ENCODE results near the gene TMEM106C. TPM values are rescaled to one million over a fixed set of nuclear protein-coding genes. Genes with fewer than 3 reads are reported as not detected.

Gene TMEM106C
- total and polyA plus RNA-seq, 7 experiments from 2014 or later, result 20.7 to 120 (median 34.7) TPM

DNA sequence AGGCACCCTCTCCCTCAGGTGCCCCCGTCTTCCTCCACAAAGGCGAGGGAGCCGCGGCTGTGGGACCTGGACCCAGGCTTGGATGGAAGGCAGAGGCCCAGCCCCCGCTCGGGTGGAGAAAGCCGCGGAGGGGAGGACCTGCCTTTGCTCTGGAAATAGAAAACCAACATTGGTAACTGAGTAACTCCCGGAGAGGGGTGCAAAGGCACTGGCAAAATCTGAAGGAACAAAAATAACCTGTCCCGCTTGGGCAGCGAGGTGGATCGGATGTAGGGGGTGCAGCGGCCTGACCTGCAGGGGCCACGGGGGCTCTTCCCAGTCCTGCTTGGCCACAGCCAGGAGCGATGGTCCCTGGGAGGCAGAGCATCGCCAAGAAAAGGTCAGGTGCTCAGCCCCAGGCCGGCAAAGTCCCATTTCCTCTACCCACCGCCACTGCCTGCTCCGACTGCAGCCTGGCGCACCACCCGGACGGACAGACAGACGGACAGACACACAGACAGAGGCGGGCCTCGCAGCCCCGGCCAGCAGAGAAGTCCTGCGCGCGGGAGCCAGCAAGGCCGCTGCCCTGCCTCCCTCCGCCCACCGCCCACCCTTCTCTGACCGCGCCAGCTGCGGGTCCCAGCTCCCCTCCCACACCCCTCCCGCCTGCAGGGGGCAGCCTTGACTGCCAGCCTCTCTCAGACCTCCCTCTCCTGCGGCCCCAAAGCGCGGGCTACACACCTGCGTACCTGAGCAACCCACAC lies 21.4 kb upstream of the TMEM106C start:
- no peak overlapping the region for H3K4me3 Mint-ChIP-seq
- no peaks in the 10 kb centered on the region for H3K36me3 Mint-ChIP-seq
- intact Hi-C loops (cut with micrococcal nuclease), result loop anchor here (1.0 to 5.0 kb wide), 3 partner anchors 223 to 675 kb away; no protein-coding TSS in a partner anchor
- Histone ChIP-seq H3K27me3 (ENCODE audit: control insufficient read depth in 2 of 2, insufficient read depth in 2 of 2, low read length in 2 of 2) (no peaks in the 10 kb centered on the region), H3K9me3 (ENCODE audit: control insufficient read depth in 2 of 3, low read length in 3 of 3) (no peaks in the 10 kb centered on the region), H3K4me1 (ENCODE audit: control insufficient read depth in 2 of 2, insufficient read depth in 2 of 2, low read length in 2 of 2) (no peaks in the 10 kb centered on the region), H3K36me3 (ENCODE audit: control insufficient read depth in 2 of 3, insufficient read depth in 3 of 3, low read length in 3 of 3) (no peaks in the 10 kb centered on the region), H3K4me3 (ENCODE audit: low read length) (no peak overlapping the region), H3K27ac (ENCODE audit: low read depth, low read length) (no peak overlapping the region)
- H3K4me1 Mint-ChIP-seq, result peaks cover 0 to 12% (median 7%) of the 10 kb centered on the region in 7 donors
- peak; percentile 14 for ATAC-seq
- peaks cover 5 to 26% (median 25%) of the 10 kb centered on the region in 5 donors for H3K27me3 Mint-ChIP-seq
- POLR2A ChIA-PET, result no interaction called here
- CTCF ChIA-PET, result no interaction called here
- H3K27ac Mint-ChIP-seq, result no peak overlapping the region
- H3K9me3 Mint-ChIP-seq, result no peaks in the 10 kb centered on the region
- DNase-seq, result peak in 7 of 9 donors; percentile 24 to 55 (median 45)

GRCh38 chr12:47942614-47943225 lies 20.7 kb upstream of the TMEM106C start:
- no peak for DNase-seq
- no peaks in the 10 kb centered on the region for H3K9me3 ChIP-seq (ENCODE audit: control insufficient read depth in 2 of 3, low read length in 3 of 3)
- no peaks in the 10 kb centered on the region for H3K36me3 ChIP-seq (ENCODE audit: control insufficient read depth in 2 of 3, insufficient read depth in 3 of 3, low read length in 3 of 3)
- Mint-ChIP-seq H3K9me3 (no peaks in the 10 kb centered on the region), H3K27me3 (peaks cover 5 to 26% (median 25%) of the 10 kb centered on the region in 5 donors), H3K4me3 (no peak overlapping the region), H3K27ac (no peak overlapping the region), H3K4me1 (peaks cover 0 to 12% (median 7%) of the 10 kb centered on the region in 7 donors), H3K36me3 (no peaks in the 10 kb centered on the region)
- H3K4me3 ChIP-seq (ENCODE audit: low read length), result no peak overlapping the region
- H3K27ac ChIP-seq (ENCODE audit: low read depth, low read length), result no peak overlapping the region
- ChIA-PET CTCF (no interaction called here), POLR2A (no interaction called here)
- intact Hi-C loops (cut with micrococcal nuclease), result loop anchor here (1.0 to 5.0 kb wide), 3 partner anchors 223 to 675 kb away; no protein-coding TSS in a partner anchor
- H3K27me3 ChIP-seq (ENCODE audit: control insufficient read depth in 2 of 2, insufficient read depth in 2 of 2, low read length in 2 of 2), result no peaks in the 10 kb centered on the region
- no peaks in the 10 kb centered on the region for H3K4me1 ChIP-seq (ENCODE audit: control insufficient read depth in 2 of 2, insufficient read depth in 2 of 2, low read length in 2 of 2)
- no peak for ATAC-seq

- Mint-ChIP-seq H3K36me3 (no peaks in the 10 kb centered on the region), H3K27me3 (peaks cover 5 to 26% (median 25%) of the 10 kb centered on the region in 5 donors), H3K27ac (peak overlapping the region in 1 of 9 donors; percentile 19), H3K4me1 (peaks cover 0 to 12% (median 7%) of the 10 kb centered on the region in 7 donors), H3K4me3 (no peak overlapping the region), H3K9me3 (no peaks in the 10 kb centered on the region)
- Histone ChIP-seq H3K36me3 (ENCODE audit: control insufficient read depth in 2 of 3, insufficient read depth in 3 of 3, low read length in 3 of 3) (no peaks in the 10 kb centered on the region), H3K27ac (ENCODE audit: low read depth, low read length) (no peak overlapping the region), H3K4me1 (ENCODE audit: control insufficient read depth in 2 of 2, insufficient read depth in 2 of 2, low read length in 2 of 2) (no peaks in the 10 kb centered on the region), H3K27me3 (ENCODE audit: control insufficient read depth in 2 of 2, insufficient read depth in 2 of 2, low read length in 2 of 2) (no peaks in the 10 kb centered on the region), H3K4me3 (ENCODE audit: low read length) (no peak overlapping the region), H3K9me3 (ENCODE audit: control insufficient read depth in 2 of 3, low read length in 3 of 3) (no peaks in the 10 kb centered on the region)
- ChIA-PET POLR2A (no interaction called here), CTCF (interaction anchor here (0.6 kb wide), 1 partner anchor 1152 kb away, joined by 3 read pairs; no protein-coding TSS in a partner anchor)
- intact Hi-C loops (cut with micrococcal nuclease), result loop anchor here in 1 of 2 donors (5.0 kb wide), 1 partner anchor 674 kb away; no protein-coding TSS in a partner anchor
- no peak for DNase-seq
- no peak for ATAC-seq
These were observed 19.6 kb upstream of the TMEM106C start for GRCh38 chr12:47943623-47944340.

GRCh38 chr12:47944685-47945340 lies 18.6 kb upstream of the TMEM106C start:
- Mint-ChIP-seq H3K27me3 (peaks cover 5 to 26% (median 23%) of the 10 kb centered on the region in 5 donors), H3K36me3 (no peaks in the 10 kb centered on the region), H3K9me3 (no peaks in the 10 kb centered on the region), H3K27ac (peak overlapping the region in 1 of 9 donors; percentile 3), H3K4me1 (peaks cover 0 to 17% (median 7%) of the 10 kb centered on the region in 7 donors), H3K4me3 (no peak overlapping the region)
- Histone ChIP-seq H3K27me3 (ENCODE audit: control insufficient read depth in 2 of 2, insufficient read depth in 2 of 2, low read length in 2 of 2) (no peaks in the 10 kb centered on the region), H3K9me3 (ENCODE audit: control insufficient read depth in 2 of 3, low read length in 3 of 3) (no peaks in the 10 kb centered on the region), H3K27ac (ENCODE audit: low read depth, low read length) (no peak overlapping the region), H3K4me1 (ENCODE audit: control insufficient read depth in 2 of 2, insufficient read depth in 2 of 2, low read length in 2 of 2) (no peaks in the 10 kb centered on the region), H3K36me3 (ENCODE audit: control insufficient read depth in 2 of 3, insufficient read depth in 3 of 3, low read length in 3 of 3) (no peaks in the 10 kb centered on the region), H3K4me3 (ENCODE audit: low read length) (no peak overlapping the region)
- ChIA-PET POLR2A (no interaction called here), CTCF (no interaction called here)
- intact Hi-C loops (cut with micrococcal nuclease), result loop anchor here in 1 of 2 donors (5.0 kb wide), 3 partner anchors 88 to 672 kb away; no protein-coding TSS in a partner anchor
- no peak for ATAC-seq
- no peak for DNase-seq

DNA sequence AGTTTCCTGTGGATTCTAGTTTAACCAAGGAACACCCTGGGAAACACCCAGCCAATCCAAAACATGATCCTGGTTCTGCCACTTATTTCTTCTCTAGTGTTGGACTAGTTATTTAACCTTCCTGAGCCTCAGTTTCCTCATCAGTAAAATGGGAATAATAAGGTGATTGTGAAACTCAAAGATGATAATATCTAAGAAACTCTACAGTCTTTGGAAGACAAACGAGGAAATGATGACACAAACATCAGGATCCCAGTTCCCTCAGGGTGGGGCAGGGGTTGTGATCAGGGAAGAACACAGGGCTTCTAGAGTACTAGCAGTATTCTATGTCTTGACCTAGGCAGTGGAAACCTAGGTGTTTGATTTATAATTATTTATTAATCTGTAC lies 18.1 kb upstream of the TMEM106C start:
- Mint-ChIP-seq H3K9me3 (no peaks in the 10 kb centered on the region), H3K4me3 (no peak overlapping the region), H3K36me3 (no peaks in the 10 kb centered on the region), H3K27me3 (peaks cover 5 to 25% (median 21%) of the 10 kb centered on the region in 5 donors), H3K4me1 (peaks cover 0 to 17% (median 7%) of the 10 kb centered on the region in 7 donors), H3K27ac (no peak overlapping the region)
- CTCF ChIA-PET, result no interaction called here
- ATAC-seq, result no peak
- DNase-seq, result no peak
- POLR2A ChIA-PET, result no interaction called here
- H3K9me3 ChIP-seq (ENCODE audit: control insufficient read depth in 2 of 3, low read length in 3 of 3), result no peaks in the 10 kb centered on the region
- intact Hi-C loops (cut with micrococcal nuclease), result loop anchor here in 1 of 2 donors (5.0 kb wide), 2 partner anchors 88 to 222 kb away; no protein-coding TSS in a partner anchor
- H3K36me3 ChIP-seq (ENCODE audit: control insufficient read depth in 2 of 3, insufficient read depth in 3 of 3, low read length in 3 of 3), result no peaks in the 10 kb centered on the region
- H3K27ac ChIP-seq (ENCODE audit: low read depth, low read length), result no peak overlapping the region
- H3K4me3 ChIP-seq (ENCODE audit: low read length), result no peak overlapping the region
- H3K4me1 ChIP-seq (ENCODE audit: control insufficient read depth in 2 of 2, insufficient read depth in 2 of 2, low read length in 2 of 2), result no peaks in the 10 kb centered on the region
- no peaks in the 10 kb centered on the region for H3K27me3 ChIP-seq (ENCODE audit: control insufficient read depth in 2 of 2, insufficient read depth in 2 of 2, low read length in 2 of 2)

Measured in naive thymus-derived CD4-positive, alpha-beta T cell (primary cell).